NCI-H2107 treated with DMSO at 0.1 percent for 48 hours (cell line): ENCODE results near the gene CHPF2.

ENCODE experiments used
- DNase-seq: peaks from one replicate; lab custom pipeline; 2025; ENCODE audit not compliant: unreplicated experiment; lab: John Stamatoyannopoulos, UW

The CHPF2 gene

DNA sequence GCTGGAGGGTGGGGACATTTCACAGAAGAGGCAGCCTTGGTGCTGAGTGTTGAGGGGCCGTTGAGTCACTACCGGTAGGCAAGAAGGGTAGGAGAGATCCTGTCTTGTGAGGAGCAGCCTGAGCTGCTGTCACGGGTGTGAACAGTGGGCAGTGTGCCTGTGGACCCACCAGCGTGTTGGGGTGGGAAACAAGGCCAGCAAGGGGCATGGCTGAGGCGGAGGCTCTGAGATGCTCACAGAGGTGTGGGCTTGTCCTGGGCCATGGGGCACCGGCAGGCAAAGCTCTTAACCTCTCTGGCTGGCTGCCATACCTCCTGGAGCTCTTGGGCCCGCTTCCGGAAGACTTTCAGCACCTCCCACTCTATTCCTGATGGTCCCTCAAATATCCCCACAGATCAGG is 49.8 kb downstream of the CHPF2 start:
- DNase-seq: no peak

DNA sequence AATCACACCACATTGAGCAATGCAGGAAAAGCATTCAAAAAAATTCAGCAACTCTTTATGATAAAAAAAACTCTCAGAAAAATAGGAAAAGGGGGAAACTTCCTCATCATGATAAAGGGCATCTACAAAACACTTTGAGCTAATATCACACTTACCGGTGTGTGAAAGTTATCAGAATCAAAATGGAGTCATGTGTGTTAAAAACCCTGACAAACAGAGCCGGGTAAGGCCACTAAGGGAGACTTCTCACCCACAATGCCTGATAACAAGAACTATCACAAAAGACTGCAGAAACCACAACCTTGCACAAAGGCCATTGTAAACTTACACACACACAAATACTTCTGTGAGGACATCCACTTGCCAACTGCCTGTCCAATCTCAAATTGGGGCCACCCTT is 51.0 kb downstream of the CHPF2 start:
- DNase-seq: no peak

DNA sequence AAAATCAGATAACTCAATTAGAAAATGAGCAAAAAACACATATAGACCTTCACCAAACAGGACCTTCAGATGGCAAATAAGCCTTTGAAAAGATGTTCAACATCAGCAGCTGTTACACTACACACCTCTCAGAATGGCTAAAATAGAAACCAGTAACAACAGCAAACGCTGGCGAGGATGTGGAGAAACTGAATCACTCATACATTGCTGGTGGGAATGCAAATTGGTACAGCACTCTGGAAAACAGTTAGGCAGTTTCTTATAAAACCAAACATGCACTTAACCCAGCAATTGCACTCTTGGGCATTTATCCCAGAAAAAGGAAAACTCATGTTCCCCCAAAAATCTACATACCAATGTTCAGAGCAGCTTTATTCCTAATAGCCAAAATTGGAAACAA is 53.9 kb downstream of the CHPF2 start:
- DNase-seq: no peak
